Pulmonary artery endothelial cell (primary cell): ENCODE results near the gene NR5A2. TPM values are rescaled to one million over a fixed set of nuclear protein-coding genes. Genes with fewer than 3 reads are reported as not detected.

Experiments used
- DNase-seq: peaks from one replicate; pipeline ENCODE4 v3.0.0-alpha.2; 2011; ENCODE audit warnings: low read depth, low spot score
- total RNA-seq: library from RNA; depleted of rRNA; stranded (reverse); fragments of >200 nt; gene quantifications from 2 replicates; pipeline ENCODE4 v1.2.3, GENCODE V29; 2014

The NR5A2 gene
- total RNA-seq, 1 donor from 2014 or later: 2.6 TPM

- no peak for DNase-seq
These were observed 34.6 kb downstream of the NR5A2 start for GRCh38 chr1:200062143-200062542.

GRCh38 chr1:200072636-200073285 is 45.3 kb downstream of the NR5A2 start:
- DNase-seq: peak; percentile 19

DNA sequence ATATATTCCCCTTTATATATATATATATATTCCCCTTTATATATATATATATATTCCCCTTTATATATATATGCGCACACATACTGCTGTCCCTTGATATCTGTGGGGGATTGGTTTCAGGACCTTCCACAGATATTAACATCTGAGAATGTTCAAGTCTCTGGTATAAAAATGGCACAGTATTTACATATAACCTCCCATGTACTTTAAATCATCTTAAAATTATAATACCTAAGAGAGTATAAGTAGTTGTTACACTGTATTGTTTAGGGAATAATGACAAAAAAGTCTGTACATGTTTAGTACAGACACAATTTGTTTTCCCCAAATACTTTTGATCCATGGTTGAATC is 45.8 kb downstream of the NR5A2 start:
- DNase-seq: no peak

GRCh38 chr1:200075522-200075921 is 48.0 kb downstream of the NR5A2 start:
- DNase-seq: peak; percentile 7

GRCh38 chr1:200075938-200076546 is 48.5 kb downstream of the NR5A2 start:
- DNase-seq: peak; percentile 100

GRCh38 chr1:200079232-200079940 is 51.9 kb downstream of the NR5A2 start:
- no peak for DNase-seq

- no peak for DNase-seq
These were observed 53.9 kb downstream of the NR5A2 start for GRCh38 chr1:200081151-200081968.

DNA sequence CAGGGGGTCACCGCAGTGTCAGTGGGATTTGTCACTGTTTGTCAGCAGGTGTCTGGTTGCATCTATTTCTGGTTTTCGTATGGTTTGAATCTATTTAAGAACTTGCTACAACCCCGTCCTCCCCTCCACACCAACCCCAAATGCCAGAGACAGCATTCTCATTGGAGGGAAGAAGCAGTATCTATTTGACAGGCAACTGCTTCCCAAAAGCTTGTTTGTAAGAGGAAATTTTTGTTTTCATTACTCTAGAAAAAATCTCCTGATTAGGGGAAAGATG is 54.4 kb downstream of the NR5A2 start:
- no peak for DNase-seq

GRCh38 chr1:200082329-200082728 is 54.8 kb downstream of the NR5A2 start:
- no peak for DNase-seq

DNA sequence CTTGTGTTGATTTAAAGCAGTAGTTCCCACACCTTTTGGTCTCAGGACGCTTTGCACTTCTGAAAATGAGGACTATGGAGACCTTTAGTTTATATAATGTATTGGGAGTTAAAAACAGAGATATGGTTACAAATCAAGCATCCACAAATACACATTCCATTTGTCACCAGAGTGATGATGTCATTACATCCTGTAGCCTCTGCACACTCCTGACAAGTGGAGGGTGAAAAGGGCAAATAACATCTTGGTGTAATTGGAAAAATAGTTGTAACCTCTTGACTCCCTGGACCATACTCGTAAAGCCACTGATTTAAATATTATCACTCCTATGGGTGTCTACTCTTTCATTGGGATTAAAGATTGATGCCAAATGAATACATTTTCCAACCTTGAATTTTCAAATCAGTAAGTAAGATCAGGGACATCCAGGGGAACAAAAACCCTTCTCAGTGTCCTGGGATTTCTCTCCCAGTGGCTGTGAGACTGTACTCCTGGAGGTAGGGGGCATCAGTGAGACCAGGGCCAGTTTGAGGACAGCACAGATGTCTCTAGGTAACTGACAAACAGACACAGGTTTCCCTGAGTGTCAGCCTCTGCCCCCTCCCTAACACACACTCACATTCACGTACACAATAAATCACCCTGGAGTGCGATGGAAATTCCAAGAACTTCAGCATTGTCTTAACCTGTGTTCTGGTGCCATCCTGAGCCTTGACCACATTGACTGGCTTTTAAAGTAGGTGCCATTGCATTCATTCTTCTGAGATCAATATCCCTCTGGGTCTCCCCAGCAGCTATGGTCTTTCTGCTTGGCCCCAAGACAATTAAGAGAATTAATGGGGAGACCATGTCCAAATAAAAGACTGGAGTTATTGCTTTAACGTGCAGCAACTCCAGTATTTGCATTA is 63.0 kb downstream of the NR5A2 start:
- peak; percentile 72 for DNase-seq

DNA sequence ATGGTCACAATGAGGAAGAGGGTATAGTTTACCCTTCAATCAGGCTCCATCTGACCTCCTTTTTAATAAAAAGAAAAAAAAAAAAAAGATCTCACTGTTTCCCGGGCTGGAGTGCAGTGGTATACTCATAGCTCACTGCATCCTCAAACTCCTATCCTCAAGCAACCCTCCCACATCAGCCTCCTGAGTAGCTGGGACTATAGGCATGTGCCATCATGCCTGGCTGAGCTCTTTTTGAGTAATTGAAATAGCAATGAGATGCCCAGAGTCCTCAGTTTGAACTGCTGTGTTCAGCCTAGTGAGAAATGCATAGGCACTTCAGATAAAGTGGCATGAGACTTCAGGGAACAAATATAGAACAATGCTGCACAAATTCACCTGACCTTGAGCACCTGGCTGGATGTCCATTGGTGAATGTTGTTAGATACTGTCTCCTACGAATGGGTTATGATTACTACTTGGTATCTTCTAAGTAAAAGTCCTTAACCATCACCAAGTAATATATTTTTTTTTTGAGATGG is 67.6 kb downstream of the NR5A2 start:
- no peak for DNase-seq

GRCh38 chr1:200096774-200097173 is 69.3 kb downstream of the NR5A2 start:
- DNase-seq: no peak

GRCh38 chr1:200099040-200099439 is 71.5 kb downstream of the NR5A2 start:
- DNase-seq: no peak

DNA sequence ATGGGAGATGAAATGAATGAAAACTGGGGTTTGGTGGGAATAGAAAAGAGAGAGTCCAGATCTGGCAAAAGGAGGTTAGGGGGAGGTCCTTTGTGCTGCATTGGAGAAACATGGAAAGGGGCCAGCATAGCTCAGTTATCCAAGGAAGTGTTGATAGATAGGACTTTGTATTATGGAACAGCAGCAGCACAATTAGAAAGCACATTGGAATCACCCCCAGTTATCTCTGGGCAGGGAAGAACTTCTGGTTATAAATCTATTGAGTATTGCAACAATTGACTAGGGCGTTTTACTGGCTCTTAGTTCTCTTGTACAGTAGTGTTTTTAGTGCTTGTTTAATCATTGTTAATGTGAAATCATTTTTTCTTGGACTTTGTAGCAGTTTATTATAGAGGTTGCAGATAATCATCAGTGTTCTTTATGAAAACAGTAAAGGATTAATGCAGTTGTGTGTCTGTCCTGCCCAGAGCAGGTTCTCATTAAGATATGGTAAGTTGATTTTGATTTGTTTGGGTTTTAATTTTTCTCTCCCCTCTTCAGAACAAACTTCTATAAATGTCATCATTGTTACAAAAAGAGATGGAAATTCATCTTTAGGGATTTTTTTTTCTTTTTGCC is 76.6 kb downstream of the NR5A2 start:
- no peak for DNase-seq

- DNase-seq: no peak
These were observed 79.5 kb downstream of the NR5A2 start for GRCh38 chr1:200107004-200107470.

DNA sequence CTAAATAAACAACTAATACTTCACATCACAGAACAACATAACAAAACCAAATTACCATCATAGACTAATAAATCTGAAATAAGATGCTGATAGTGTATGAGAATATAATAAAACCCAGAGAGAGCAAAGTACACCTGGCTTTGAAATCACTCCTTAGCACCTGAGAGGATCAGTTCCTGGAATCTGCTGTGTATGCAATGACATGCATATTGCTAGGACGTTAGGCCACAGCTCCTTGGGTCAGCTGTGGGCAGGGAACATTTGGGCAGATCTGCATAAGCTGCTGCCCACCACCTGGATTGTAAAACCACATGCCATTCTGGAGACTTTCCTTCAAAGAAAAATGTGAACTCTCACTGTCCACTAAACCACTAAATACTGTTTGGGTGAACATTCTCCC is 81.1 kb downstream of the NR5A2 start:
- DNase-seq: no peak

- no peak for DNase-seq
These were observed 84.8 kb downstream of the NR5A2 start for GRCh38 chr1:200112290-200112689.

GRCh38 chr1:200115532-200115931 is 88.0 kb downstream of the NR5A2 start:
- DNase-seq: no peak

DNA sequence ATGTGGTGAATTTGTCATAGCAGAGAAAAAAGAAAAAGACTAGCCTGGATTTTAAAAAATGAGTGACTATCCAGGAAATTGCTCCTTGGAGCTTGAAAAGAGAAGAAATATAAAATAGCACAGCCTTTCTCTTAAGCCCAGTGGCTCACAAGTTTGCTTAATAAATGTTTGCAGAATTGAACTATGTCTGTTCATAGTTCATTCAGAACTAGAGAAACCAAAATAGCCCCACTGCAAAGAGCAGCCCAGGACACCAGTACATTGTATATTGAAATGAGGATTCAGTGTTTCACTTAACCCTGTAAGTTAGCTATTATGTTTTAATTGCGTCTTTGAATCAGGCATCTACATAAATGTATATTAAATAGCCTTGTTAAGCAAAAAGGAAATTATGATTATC is 88.8 kb downstream of the NR5A2 start:
- no peak for DNase-seq

DNA sequence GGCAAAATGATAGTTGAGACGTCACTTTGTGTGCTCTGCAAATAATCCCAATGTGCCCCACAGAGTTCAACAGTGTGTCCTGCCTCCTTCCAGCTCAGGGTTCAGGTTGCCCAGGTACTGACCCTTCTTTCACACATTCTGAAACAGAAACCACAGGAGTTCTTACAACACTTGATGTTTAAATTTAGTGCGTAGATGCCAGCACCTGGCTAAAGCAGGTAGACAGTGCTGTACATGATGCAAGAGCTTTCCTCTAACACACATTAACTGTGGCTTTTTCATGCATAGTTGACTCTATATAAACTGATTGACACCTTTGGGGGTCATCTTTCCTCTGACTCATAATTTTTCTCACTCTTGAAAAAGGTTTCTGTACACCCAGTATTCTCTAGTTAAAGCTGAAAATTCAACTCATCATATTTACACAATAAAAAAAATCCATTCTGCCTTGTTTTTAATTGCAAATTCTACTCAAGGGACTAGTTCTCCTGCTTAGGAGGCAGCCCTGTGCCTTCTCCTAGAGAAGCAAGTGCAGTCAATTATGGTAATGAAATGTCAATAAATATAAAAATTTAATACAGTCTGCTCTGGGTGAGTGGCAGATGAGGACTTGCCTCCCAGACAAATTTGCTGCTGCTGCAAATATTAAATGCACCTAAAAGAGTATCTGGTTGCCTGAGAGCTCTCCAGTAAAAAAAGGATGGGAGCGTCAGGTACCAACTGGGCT is 91.4 kb downstream of the NR5A2 start:
- DNase-seq: no peak
